OCI-LY1 (cell line): Measurements from ENCODE around the gene TSPAN32.

ENCODE experiments used
- H2AFZ ChIP-seq: fragments of 200-600 bp; sonication (generic), shearing (Covaris generic); 2 replicates; pipeline ENCODE4 v1.6.0; 2014; ENCODE audit warnings: antibody characterized with exemption, mild to moderate bottlenecking, low read length
- H3F3A ChIP-seq: fragments of 200-600 bp; sonication (generic), shearing (Covaris generic); 2 replicates; pipeline ENCODE4 v1.6.0; 2014; ENCODE audit warnings: mild to moderate bottlenecking, antibody characterized with exemption, low read length, moderate library complexity; ENCODE audit not compliant: insufficient read depth
- H3K27ac ChIP-seq: fragments of 200-600 bp; sonication (generic); 2 replicates; pipeline ENCODE4 v1.5.1; 2014; ENCODE audit warnings: low read length, mixed run types, mild to moderate bottlenecking, low read depth; ENCODE audit not compliant: poor library complexity, severe bottlenecking
- H3K27me3 ChIP-seq: fragments of 200-600 bp; sonication (generic); 2 replicates; pipeline ENCODE4 v1.6.0; 2014; ENCODE audit warnings: antibody characterized with exemption, mild to moderate bottlenecking, low read length, moderate library complexity; ENCODE audit not compliant: insufficient read depth
- H3K36me3 ChIP-seq: fragments of 200-600 bp; sonication (generic); 2 replicates; pipeline ENCODE4 v1.6.1; 2014; ENCODE audit warnings: mild to moderate bottlenecking, antibody characterized with exemption, low read length, moderate library complexity, mixed read lengths; ENCODE audit not compliant: insufficient read depth
- H3K4me1 ChIP-seq: fragments of 200-600 bp; sonication (generic); 2 replicates; pipeline ENCODE4 v1.5.1; 2014; ENCODE audit warnings: mild to moderate bottlenecking, low read length, moderate library complexity; ENCODE audit not compliant: insufficient read depth, severe bottlenecking
- H3K4me2 ChIP-seq: fragments of 200-600 bp; sonication (generic), shearing (Covaris generic); 2 replicates; pipeline ENCODE4 v1.6.1; 2014; ENCODE audit warnings: low read length
- H3K4me3 ChIP-seq: fragments of 200-600 bp; sonication (generic); 2 replicates; pipeline ENCODE4 v1.5.1; 2014; ENCODE audit warnings: low read length, low read depth, mild to moderate bottlenecking, mixed read lengths; ENCODE audit not compliant: poor library complexity, severe bottlenecking
- H3K79me2 ChIP-seq: fragments of 200-600 bp; shearing (Covaris generic); 2 replicates; pipeline ENCODE4 v1.6.1; 2016; ENCODE audit warnings: mixed run types, low read length, mixed read lengths; ENCODE audit not compliant: insufficient read depth
- H3K9ac ChIP-seq: fragments of 200-600 bp; sonication (generic), shearing (Covaris generic); 2 replicates; pipeline ENCODE4 v1.6.1; 2014; ENCODE audit warnings: mild to moderate bottlenecking, low read length, mixed read lengths
- H3K9me2 ChIP-seq: fragments of 200-600 bp; sonication (generic), shearing (Covaris generic); 2 replicates; pipeline ENCODE4 v1.6.1; 2014; ENCODE audit warnings: low read depth, mild to moderate bottlenecking, low read length, mixed read lengths
- H3K9me3 ChIP-seq: fragments of 200-600 bp; shearing (Covaris generic); 2 replicates; pipeline ENCODE4 v1.6.1; 2014; ENCODE audit warnings: low read length, mixed read lengths
- H4K20me1 ChIP-seq: fragments of 200-600 bp; sonication (generic), shearing (Covaris generic); 2 replicates; pipeline ENCODE4 v1.6.0; 2016; ENCODE audit warnings: mild to moderate bottlenecking, low read length; ENCODE audit not compliant: insufficient read depth
- CTCF ChIP-seq: fragments of 200-600 bp; sonication (generic), shearing (Covaris generic); IDR thresholded peaks from 2 replicates; pipeline ENCODE4 v1.5.1; 2017; ENCODE audit warnings: mild to moderate bottlenecking, antibody characterized with exemption, low read length, moderate library complexity, mixed read lengths
- EZH2 ChIP-seq: fragments of 200-600 bp; sonication (generic), shearing (Covaris generic); IDR thresholded peaks from 2 replicates; pipeline ENCODE4 v1.8.0; 2017; ENCODE audit warnings: borderline replicate concordance, mixed run types, mild to moderate bottlenecking, antibody characterized with exemption, low read length, moderate library complexity, mixed read lengths

Gene TSPAN32

GRCh38 chr11:2316169-2316962, 14.6 kb downstream of the TSPAN32 start:
- Histone ChIP-seq H3K9me3 (no peaks in the 10 kb centered on the region), H3K9me2 (no peaks in the 10 kb centered on the region), H3F3A (no peaks in the 10 kb centered on the region), H3K4me3 (no peak overlapping the region), H3K36me3 (no peaks in the 10 kb centered on the region), H3K4me2 (no peak overlapping the region), H2AFZ (no peak overlapping the region), H3K27ac (no peak overlapping the region), H4K20me1 (no peaks in the 10 kb centered on the region), H3K4me1 (no peaks in the 10 kb centered on the region), H3K79me2 (no peaks in the 10 kb centered on the region), H3K27me3 (no peaks in the 10 kb centered on the region), H3K9ac (no peak overlapping the region)
- TF ChIP-seq EZH2 = no peak
- TF ChIP-seq CTCF = no peak

- Histone ChIP-seq H3F3A (no peaks in the 10 kb centered on the region), H3K4me3 (no peak overlapping the region), H3K4me2 (no peak overlapping the region), H3K9me2 (no peaks in the 10 kb centered on the region), H2AFZ (no peak overlapping the region), H3K79me2 (no peaks in the 10 kb centered on the region), H3K4me1 (no peaks in the 10 kb centered on the region), H3K36me3 (no peaks in the 10 kb centered on the region), H3K9ac (no peak overlapping the region), H3K27ac (no peak overlapping the region), H3K27me3 (no peaks in the 10 kb centered on the region), H3K9me3 (no peaks in the 10 kb centered on the region), H4K20me1 (no peaks in the 10 kb centered on the region)
- no peak for TF ChIP-seq EZH2
- no peak for TF ChIP-seq CTCF
These were observed 15.1 kb downstream of the TSPAN32 start for GRCh38 chr11:2316963-2317244.

GRCh38 chr11:2317354-2318050, 15.7 kb downstream of the TSPAN32 start:
- TF ChIP-seq EZH2 = no peak
- TF ChIP-seq CTCF = no peak

More at GRCh38 chr11:2317354-2318050, 15.7 kb downstream of the TSPAN32 start:
- Histone ChIP-seq H3K27ac (no peak overlapping the region), H3K9me3 (no peaks in the 10 kb centered on the region), H3K9me2 (no peaks in the 10 kb centered on the region), H3K79me2 (no peaks in the 10 kb centered on the region), H3K4me1 (no peaks in the 10 kb centered on the region), H3K27me3 (no peaks in the 10 kb centered on the region), H3K9ac (no peak overlapping the region), H3K4me2 (no peak overlapping the region), H4K20me1 (no peaks in the 10 kb centered on the region), H3K36me3 (no peaks in the 10 kb centered on the region), H3F3A (no peaks in the 10 kb centered on the region), H3K4me3 (no peak overlapping the region), H2AFZ (no peak overlapping the region)
